Ovary (tissue), 3 donors: ENCODE results near the gene PSMB10.

ENCODE experiments used
- POLR2A ChIP-seq: fragments of 450-650 bp; IDR thresholded peaks from one replicate; pipeline ENCODE4 v1.6.1; 2017; ENCODE audit warnings: antibody characterized with exemption, mild to moderate bottlenecking, moderate library complexity
- TF ChIP-seq, protein P1 (sequence below), 3 donors: fragments of 450-650 bp in 2 of 3; fragments of 200-600 bp in 1 of 3; IDR thresholded peaks; one replicate each; pipeline versions ENCODE4 v1.5.1 to v1.8.0; 2016 to 2022; ENCODE audit warnings: antibody characterized with exemption in 3 of 3, mild to moderate bottlenecking in 1 of 3
- donor health status: DM: no; HTN: no; CAD: no.

DNA sequence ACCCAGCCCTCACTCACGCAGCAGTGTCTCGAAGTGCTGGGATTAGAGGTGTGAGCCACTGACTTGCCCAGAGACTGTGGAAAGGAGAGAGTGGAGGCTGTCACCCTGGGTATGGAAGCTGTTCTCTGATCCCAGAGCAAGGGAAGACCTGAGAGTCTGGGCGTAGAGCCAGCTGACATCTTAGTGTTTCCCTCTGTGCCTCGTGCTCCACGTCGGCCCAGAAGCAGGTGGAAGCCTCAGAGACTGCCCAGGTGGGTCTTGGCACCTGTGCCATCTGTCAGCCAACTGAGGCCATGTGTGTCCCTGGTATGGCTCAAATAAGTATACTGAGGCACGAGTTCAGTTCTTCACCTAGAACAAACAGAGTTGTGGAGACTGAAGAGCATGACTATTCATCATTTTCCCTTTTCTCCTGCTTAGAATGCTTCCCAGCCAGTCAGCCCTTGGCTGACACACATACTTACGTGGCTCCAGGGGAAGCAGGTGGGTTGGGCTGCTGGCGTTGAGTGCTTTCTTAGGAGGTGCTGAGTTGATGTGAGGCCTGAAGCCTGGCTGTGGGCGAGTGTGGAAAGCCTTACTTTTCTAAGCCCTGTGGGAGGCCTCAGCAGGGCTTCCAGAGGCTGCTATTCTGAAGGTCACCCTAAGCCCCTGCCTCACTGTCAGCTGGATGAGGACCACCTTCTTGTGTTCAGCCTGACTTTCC, 13.1 kb downstream of the PSMB10 start:
- TF ChIP-seq, protein P1, sequence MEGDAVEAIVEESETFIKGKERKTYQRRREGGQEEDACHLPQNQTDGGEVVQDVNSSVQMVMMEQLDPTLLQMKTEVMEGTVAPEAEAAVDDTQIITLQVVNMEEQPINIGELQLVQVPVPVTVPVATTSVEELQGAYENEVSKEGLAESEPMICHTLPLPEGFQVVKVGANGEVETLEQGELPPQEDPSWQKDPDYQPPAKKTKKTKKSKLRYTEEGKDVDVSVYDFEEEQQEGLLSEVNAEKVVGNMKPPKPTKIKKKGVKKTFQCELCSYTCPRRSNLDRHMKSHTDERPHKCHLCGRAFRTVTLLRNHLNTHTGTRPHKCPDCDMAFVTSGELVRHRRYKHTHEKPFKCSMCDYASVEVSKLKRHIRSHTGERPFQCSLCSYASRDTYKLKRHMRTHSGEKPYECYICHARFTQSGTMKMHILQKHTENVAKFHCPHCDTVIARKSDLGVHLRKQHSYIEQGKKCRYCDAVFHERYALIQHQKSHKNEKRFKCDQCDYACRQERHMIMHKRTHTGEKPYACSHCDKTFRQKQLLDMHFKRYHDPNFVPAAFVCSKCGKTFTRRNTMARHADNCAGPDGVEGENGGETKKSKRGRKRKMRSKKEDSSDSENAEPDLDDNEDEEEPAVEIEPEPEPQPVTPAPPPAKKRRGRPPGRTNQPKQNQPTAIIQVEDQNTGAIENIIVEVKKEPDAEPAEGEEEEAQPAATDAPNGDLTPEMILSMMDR (IDR thresholded peaks at IDR 0.05): no peak
- no peak for TF ChIP-seq POLR2A
